Measurements from ENCODE around the gene DYNLRB1. TPM values are rescaled to one million over a fixed set of nuclear protein-coding genes. Genes with fewer than 3 reads are reported as not detected.

The DYNLRB1 gene
- total and polyA plus RNA-seq, 12 donors = 132 to 408 (median 152) TPM

DNA sequence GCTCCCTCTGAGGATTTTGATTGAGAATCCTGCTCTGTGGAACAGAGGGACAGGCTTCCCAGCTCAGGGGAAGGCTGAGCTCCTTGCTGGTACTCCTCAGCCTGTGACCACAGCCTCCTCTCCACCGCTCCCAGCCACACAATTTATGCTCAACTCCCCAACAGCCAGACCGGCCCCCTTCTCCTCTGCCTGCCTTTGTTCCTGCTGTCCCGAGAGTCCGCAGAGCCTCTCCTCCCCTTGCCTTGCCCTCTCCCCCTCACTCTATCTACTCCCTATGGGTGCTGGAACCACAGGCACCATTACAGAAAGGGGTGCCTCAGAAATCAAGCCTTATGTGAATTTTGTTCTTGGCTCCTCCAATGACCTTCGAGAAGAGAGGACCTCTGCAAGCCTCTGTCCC lies 58.2 kb downstream of the DYNLRB1 start:
- DNase-seq = no peak
- TF ChIP-seq, protein P1, sequence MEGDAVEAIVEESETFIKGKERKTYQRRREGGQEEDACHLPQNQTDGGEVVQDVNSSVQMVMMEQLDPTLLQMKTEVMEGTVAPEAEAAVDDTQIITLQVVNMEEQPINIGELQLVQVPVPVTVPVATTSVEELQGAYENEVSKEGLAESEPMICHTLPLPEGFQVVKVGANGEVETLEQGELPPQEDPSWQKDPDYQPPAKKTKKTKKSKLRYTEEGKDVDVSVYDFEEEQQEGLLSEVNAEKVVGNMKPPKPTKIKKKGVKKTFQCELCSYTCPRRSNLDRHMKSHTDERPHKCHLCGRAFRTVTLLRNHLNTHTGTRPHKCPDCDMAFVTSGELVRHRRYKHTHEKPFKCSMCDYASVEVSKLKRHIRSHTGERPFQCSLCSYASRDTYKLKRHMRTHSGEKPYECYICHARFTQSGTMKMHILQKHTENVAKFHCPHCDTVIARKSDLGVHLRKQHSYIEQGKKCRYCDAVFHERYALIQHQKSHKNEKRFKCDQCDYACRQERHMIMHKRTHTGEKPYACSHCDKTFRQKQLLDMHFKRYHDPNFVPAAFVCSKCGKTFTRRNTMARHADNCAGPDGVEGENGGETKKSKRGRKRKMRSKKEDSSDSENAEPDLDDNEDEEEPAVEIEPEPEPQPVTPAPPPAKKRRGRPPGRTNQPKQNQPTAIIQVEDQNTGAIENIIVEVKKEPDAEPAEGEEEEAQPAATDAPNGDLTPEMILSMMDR (IDR thresholded peaks at IDR 0.05) = no peak
- peaks cover 0 to 57% (median 0%) of the 10 kb centered on the region in 9 donors for H3K36me3 ChIP-seq
- no peak overlapping the region for H3K4me3 ChIP-seq
- peaks cover 7 to 32% (median 20%) of the 10 kb centered on the region in 9 donors for H3K4me1 ChIP-seq
- H3K27ac ChIP-seq = no peak overlapping the region
- H3K27me3 ChIP-seq = no peaks in the 10 kb centered on the region
- no peak for ATAC-seq
- WGBS, 2 donors = 96 to 97% methylated on average over 5 of the region's 5 CpGs
- intact Hi-C loops (cut with DNase I) = loop anchor here in 1 of 10 donors (10.0 kb wide), 1 partner anchor 190 kb away; no protein-coding TSS in a partner anchor
- H3K9me3 ChIP-seq = no peaks in the 10 kb centered on the region

DNA sequence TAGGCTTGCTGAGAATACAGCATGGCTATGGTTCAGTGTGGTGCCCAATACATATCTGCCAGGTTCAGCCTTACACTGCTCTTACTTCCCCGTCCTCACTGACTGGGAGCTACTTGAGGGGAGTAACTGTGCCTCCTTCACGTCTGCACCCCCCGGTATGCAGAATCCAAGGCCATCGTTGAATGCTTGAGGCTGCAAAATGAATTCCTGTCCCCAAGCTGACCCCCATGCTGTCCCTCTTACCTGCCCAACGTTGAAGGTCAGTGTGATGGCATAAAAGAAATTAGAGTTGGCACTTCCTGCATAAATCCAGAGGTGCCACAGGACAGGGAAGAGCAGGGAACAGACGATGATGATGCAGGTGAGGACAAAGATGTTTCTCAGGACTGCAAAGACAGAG lies 58.6 kb downstream of the DYNLRB1 start:
- DNase-seq (no peak), ATAC-seq (no peak)
- WGBS, 2 donors = 90 to 93% methylated on average over 6 of the region's 6 CpGs
- intact Hi-C loops (cut with DNase I) = loop anchor here in 3 of 10 donors (5.0 to 10.0 kb wide), 3 partner anchors 132 to 192 kb away; no protein-coding TSS in a partner anchor
- no peaks in the 10 kb centered on the region for H3K27me3 ChIP-seq
- no peaks in the 10 kb centered on the region for H3K9me3 ChIP-seq
- H3K27ac ChIP-seq = no peak overlapping the region
- H3K4me3 ChIP-seq = no peak overlapping the region
- peaks cover 8 to 36% (median 23%) of the 10 kb centered on the region in 9 donors for H3K4me1 ChIP-seq
- H3K36me3 ChIP-seq = peaks cover 0 to 57% (median 0%) of the 10 kb centered on the region in 9 donors
- TF ChIP-seq, protein P1 (IDR thresholded peaks at IDR 0.05) = no peak

DNA sequence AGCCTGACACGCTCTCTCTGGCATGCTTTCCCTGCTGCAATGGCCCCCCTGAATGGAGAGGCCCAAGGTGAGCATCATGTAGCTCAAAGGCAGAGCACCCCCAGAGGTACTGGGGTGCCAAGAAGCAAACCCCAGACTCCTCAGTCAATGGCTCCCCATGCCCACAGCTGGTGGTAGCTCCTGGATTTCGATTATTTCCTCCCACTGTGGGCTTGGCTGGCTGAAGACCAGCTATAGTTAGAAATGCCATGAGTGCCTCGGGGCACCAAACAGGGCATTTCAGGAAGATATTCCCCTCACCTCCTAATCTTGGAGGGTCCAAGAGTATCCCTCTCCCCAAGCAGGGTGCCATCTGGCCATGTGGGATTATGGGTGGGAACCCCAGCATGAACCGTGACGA lies 59.0 kb downstream of the DYNLRB1 start:
- no peak overlapping the region for H3K27ac ChIP-seq
- no peak for DNase-seq
- TF ChIP-seq, protein P1 (IDR thresholded peaks at IDR 0.05) = no peak
- peaks cover 8 to 40% (median 23%) of the 10 kb centered on the region in 9 donors for H3K4me1 ChIP-seq
- peaks cover 0 to 59% (median 0%) of the 10 kb centered on the region in 9 donors for H3K36me3 ChIP-seq
- 96 to 97% methylated on average over 5 of the region's 5 CpGs for WGBS, 2 donors
- H3K27me3 ChIP-seq = no peaks in the 10 kb centered on the region
- intact Hi-C loops (cut with DNase I) = loop anchor here in 3 of 10 donors (5.0 to 10.0 kb wide), 3 partner anchors 132 to 192 kb away; no protein-coding TSS in a partner anchor
- no peaks in the 10 kb centered on the region for H3K9me3 ChIP-seq
- no peak overlapping the region for H3K4me3 ChIP-seq
- no peak for ATAC-seq

DNA sequence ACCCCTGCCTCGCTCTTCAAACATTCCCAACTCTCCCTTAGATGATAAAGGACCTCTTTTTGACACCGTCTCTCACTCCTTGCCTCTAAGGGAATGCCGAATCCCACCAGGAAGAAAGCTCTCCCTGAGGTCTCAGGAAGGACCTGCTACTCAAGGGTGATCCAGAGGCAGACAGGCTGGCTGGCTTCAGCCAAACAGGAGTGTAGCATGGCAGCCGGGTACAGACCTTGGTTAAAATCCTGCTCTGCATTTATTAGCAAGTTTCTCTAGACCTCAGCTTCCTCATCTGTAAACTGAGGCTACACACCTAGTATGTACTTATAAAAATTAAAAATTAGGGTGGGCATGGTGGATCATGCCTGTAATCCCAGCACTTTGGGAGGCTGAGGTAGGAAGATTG lies 59.5 kb downstream of the DYNLRB1 start:
- Histone ChIP-seq H3K4me1 (peaks cover 8 to 42% (median 23%) of the 10 kb centered on the region in 9 donors), H3K4me3 (no peak overlapping the region), H3K36me3 (peaks cover 0 to 60% (median 0%) of the 10 kb centered on the region in 9 donors), H3K27me3 (no peaks in the 10 kb centered on the region), H3K27ac (no peak overlapping the region), H3K9me3 (no peaks in the 10 kb centered on the region)
- ATAC-seq (no peak), DNase-seq (no peak)
- 95 to 98% methylated on average over 4 of the region's 4 CpGs for WGBS, 2 donors
- TF ChIP-seq, protein P1 (IDR thresholded peaks at IDR 0.05) = no peak
- intact Hi-C loops (cut with DNase I) = loop anchor here in 3 of 10 donors (5.0 to 10.0 kb wide), 3 partner anchors 132 to 192 kb away; no protein-coding TSS in a partner anchor

All from heart right ventricle (tissue), 16 donors.